ENCODE measurements around the gene LRRC3B.

Gene LRRC3B

DNA sequence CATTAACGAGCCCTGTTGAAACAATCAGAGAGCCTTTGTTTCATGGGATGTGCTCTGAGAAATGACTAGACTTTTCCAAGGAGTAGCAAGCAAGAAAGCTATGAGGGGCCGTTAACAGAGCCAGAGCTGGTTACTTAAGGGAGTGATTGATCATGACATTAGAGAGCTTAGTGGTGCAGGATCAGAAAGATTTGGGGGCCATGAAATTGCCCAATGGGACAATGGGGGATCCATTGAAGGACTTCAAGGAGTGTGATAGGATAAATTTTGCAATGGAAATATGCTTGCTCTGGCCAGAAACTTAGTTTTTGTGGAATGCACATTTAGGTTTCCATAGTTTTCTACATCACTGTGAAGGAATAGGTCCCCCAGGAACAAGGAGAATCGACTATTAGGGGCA, 45.6 kb downstream of the LRRC3B start:
- H3K4me3 ChIP-seq (replicated peaks; ENCODE audit: low read depth, low read length) = no peak overlapping the region
- TF ChIP-seq, protein P1, sequence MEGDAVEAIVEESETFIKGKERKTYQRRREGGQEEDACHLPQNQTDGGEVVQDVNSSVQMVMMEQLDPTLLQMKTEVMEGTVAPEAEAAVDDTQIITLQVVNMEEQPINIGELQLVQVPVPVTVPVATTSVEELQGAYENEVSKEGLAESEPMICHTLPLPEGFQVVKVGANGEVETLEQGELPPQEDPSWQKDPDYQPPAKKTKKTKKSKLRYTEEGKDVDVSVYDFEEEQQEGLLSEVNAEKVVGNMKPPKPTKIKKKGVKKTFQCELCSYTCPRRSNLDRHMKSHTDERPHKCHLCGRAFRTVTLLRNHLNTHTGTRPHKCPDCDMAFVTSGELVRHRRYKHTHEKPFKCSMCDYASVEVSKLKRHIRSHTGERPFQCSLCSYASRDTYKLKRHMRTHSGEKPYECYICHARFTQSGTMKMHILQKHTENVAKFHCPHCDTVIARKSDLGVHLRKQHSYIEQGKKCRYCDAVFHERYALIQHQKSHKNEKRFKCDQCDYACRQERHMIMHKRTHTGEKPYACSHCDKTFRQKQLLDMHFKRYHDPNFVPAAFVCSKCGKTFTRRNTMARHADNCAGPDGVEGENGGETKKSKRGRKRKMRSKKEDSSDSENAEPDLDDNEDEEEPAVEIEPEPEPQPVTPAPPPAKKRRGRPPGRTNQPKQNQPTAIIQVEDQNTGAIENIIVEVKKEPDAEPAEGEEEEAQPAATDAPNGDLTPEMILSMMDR (IDR thresholded peaks at IDR 0.05; ENCODE audit: low read length, missing control alignments) = no peak
- DNase-seq (ENCODE audit: low read depth) = no peak

DNA sequence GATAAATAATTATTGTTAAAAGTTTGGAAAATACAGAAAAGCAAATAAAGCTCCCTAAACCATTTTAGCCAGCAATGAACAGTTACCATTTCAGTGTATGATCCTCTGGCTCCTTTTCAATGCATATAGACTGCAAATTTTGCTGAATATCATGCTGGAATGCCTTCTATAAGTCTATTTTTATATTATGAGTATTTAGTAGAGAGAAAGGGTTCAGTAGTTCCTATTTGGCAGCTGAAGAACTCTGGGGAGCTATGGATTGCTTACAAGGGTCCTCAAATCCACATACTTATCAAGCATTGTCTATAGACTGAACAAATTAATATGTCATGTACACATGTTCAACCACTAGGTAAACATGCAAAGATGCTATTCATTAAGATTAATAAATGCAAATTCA, 46.1 kb downstream of the LRRC3B start:
- TF ChIP-seq, protein P1 (IDR thresholded peaks at IDR 0.05; ENCODE audit: low read length, missing control alignments) = no peak
- no peak overlapping the region for H3K4me3 ChIP-seq (replicated peaks; ENCODE audit: low read depth, low read length)
- no peak for DNase-seq (ENCODE audit: low read depth)

DNA sequence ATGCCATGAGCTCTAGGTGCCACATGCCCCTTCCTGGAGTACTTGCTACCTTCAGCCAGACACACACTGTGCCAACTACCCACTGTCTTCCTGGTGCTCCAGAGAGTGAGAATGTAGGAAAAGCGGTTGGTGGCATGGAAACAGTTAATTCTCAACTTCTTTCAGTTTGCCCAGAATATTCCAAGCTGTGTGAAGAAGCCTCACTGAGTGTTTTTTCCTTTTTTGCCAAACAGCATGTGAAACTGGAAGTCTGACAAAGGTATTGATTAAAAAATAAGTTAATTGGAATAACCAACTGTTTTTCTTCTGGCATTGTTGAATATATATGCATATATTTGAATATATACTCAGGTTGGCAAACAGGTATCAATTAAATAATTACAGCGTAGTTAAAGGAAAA, 52.8 kb downstream of the LRRC3B start:
- DNase-seq (ENCODE audit: low read depth) = no peak
- no peak overlapping the region for H3K4me3 ChIP-seq (replicated peaks; ENCODE audit: low read depth, low read length)
- TF ChIP-seq, protein P1 (IDR thresholded peaks at IDR 0.05; ENCODE audit: low read length, missing control alignments) = no peak

DNA sequence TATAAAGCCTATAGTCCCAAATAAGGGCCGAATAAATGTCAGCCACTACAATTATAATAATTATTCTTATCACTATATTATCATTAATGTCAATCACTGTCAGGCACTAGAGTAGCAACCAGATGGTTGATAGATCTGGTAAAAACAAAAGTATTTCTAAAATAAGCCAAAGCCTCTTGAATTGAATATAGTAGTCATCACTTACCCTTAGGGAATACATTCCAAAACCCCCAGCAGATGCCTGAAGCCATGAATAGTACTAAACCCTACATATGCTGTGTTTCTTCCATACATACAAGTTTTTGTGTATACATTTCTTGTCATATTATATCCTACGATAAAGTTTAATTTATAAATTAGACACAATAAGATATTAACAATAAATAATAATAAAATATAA, 59.1 kb downstream of the LRRC3B start:
- TF ChIP-seq, protein P1 (IDR thresholded peaks at IDR 0.05; ENCODE audit: low read length, missing control alignments) = no peak
- DNase-seq (ENCODE audit: low read depth) = no peak
- no peak overlapping the region for H3K4me3 ChIP-seq (replicated peaks; ENCODE audit: low read depth, low read length)

DNA sequence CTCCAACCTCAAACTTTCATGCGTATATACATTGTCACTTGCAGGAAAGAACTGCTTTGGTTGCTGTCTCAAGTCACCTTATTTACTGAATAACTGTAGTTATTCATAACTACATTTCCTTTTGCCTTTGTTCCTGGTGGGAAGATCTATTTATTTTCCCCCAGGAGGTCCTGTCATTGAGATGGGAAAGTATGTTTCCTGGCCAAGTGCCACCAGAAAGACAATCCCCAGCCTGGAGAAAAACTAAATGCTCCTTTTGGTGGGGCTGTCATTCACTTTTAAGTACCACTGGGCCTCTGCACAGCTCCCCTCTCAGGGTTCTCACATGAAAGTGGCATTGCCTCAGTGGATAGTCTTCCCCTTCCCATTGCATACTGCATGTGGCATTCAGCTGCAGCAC, 59.8 kb downstream of the LRRC3B start:
- no peak for DNase-seq (ENCODE audit: low read depth)
- TF ChIP-seq, protein P1 (IDR thresholded peaks at IDR 0.05; ENCODE audit: low read length, missing control alignments) = no peak
- H3K4me3 ChIP-seq (replicated peaks; ENCODE audit: low read depth, low read length) = no peak overlapping the region

DNA sequence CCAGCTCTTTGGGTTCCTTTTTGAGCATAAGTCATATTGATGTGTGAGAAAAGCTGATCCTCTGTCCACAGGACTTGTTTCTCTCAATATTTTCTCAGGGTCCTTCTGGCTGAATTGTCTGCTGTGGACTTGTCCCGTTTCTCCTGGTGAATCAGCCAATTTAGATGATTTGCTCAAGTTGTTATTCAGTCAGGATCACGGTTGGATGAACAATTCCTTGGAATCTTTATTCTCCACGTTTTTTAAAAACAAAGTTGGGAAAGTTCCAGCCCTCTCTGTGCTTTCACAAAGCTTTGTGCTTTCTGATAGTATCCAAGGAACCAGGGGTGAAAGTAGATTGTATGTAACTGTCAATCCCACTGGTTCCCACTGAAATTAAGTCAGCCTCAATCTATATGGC, 61.3 kb downstream of the LRRC3B start:
- no peak overlapping the region for H3K4me3 ChIP-seq (replicated peaks; ENCODE audit: low read depth, low read length)
- TF ChIP-seq, protein P1 (IDR thresholded peaks at IDR 0.05; ENCODE audit: low read length, missing control alignments) = no peak
- no peak for DNase-seq (ENCODE audit: low read depth)

DNA sequence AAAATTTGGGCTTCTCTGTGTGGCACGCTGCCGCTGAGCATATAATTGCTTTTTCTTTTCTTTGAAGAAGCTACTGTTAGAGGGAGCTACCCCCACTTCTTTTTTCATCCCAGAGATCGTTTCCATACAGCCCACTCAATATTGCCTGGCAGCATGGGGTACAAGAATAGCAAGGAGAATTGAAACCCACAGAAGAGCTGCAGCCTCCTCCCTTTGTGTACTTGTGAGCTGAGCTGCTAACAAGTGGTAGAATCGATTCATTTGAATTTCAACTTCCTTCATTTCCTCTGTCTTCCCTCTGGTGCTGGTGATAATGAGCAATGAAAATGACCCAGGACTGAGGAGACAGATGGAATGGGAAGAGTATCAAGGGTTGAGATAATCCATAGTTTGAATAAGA, 64.9 kb downstream of the LRRC3B start:
- no peak overlapping the region for H3K4me3 ChIP-seq (replicated peaks; ENCODE audit: low read depth, low read length)
- TF ChIP-seq, protein P1 (IDR thresholded peaks at IDR 0.05; ENCODE audit: low read length, missing control alignments) = no peak
- no peak for DNase-seq (ENCODE audit: low read depth)
